Endothelial cell of umbilical vein (primary cell): Measurements from ENCODE around the gene ATXN3.

Experiments used
- EZH2 ChIP-seq: IDR thresholded peaks from 2 replicates; pipeline ENCODE4 v1.6.1; 2012; ENCODE audit warnings: borderline replicate concordance, low read depth, mild to moderate bottlenecking, moderate library complexity, low read length, inconsistent platforms; ENCODE audit not compliant: severe bottlenecking
- FOS ChIP-seq: IDR thresholded peaks from 2 replicates; pipeline ENCODE4 v1.6.1; 2011; ENCODE audit warnings: mild to moderate bottlenecking, low read length, moderate library complexity, borderline replicate concordance; ENCODE audit not compliant: insufficient read depth
- MAX ChIP-seq: IDR thresholded peaks from 2 replicates; pipeline ENCODE4 v1.6.1; 2011; ENCODE audit not compliant: insufficient read depth, insufficient read length
- POLR2A ChIP-seq: IDR thresholded peaks from 2 replicates; pipeline ENCODE4 v1.6.1; 2012; ENCODE audit warnings: low read depth, mild to moderate bottlenecking, control low read depth, low read length
- POLR2AphosphoS5 ChIP-seq: IDR thresholded peaks from 2 replicates; pipeline ENCODE4 v1.6.1; 2012; ENCODE audit warnings: low read depth, mild to moderate bottlenecking, control low read depth, low read length, moderate library complexity; ENCODE audit not compliant: insufficient read depth
- TF ChIP-seq, protein P1 (sequence below), 2 donors: IDR thresholded peaks; 1 replicate in 1 of 2; 2 replicates in 1 of 2; pipeline ENCODE4 v1.5.1; 2011; ENCODE audit warnings: low read length in 2 of 2, mild to moderate bottlenecking in 2 of 2, moderate library complexity in 2 of 2, control low read depth in 1 of 2, inconsistent platforms in 1 of 2, low read depth in 1 of 2; ENCODE audit not compliant: insufficient read depth in 1 of 2; ENCODE audit errors: extremely low read depth in 1 of 2

DNA sequence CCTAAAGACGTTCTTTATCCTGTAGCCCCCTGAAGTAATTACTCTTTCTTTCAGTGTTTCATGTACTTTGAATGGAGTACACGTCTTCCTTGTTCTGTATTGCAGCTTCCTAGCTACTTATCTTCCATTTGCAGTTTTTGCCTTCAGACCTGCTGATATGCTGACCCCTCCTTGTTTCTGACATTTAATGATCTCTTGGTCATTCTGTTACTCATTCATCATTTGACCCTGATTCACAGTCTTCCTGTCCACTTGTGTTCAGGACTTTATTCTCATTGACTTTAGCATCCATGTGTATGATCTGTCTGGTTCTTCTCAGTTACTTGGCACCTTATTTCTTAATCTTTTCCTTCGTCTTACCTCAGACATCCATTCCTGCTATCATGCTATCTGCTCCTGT is 37.6 kb upstream of the ATXN3 start:
- no peak for TF ChIP-seq MAX
- TF ChIP-seq, protein P1, sequence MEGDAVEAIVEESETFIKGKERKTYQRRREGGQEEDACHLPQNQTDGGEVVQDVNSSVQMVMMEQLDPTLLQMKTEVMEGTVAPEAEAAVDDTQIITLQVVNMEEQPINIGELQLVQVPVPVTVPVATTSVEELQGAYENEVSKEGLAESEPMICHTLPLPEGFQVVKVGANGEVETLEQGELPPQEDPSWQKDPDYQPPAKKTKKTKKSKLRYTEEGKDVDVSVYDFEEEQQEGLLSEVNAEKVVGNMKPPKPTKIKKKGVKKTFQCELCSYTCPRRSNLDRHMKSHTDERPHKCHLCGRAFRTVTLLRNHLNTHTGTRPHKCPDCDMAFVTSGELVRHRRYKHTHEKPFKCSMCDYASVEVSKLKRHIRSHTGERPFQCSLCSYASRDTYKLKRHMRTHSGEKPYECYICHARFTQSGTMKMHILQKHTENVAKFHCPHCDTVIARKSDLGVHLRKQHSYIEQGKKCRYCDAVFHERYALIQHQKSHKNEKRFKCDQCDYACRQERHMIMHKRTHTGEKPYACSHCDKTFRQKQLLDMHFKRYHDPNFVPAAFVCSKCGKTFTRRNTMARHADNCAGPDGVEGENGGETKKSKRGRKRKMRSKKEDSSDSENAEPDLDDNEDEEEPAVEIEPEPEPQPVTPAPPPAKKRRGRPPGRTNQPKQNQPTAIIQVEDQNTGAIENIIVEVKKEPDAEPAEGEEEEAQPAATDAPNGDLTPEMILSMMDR (IDR thresholded peaks at IDR 0.05; ENCODE audit: extremely low read depth in 1 of 2, insufficient read depth in 1 of 2, low read depth in 1 of 2, low read length in 2 of 2): no peak
- TF ChIP-seq POLR2A: no peak
- no peak for TF ChIP-seq EZH2
- no peak for TF ChIP-seq POLR2AphosphoS5
- no peak for TF ChIP-seq FOS
